Suprapubic skin (tissue), 3 donors: ENCODE data around the gene TRAF3.

Experiments used
- EP300 ChIP-seq: sonication (generic); formaldehyde crosslinking; IDR thresholded peaks from one replicate; pipeline ENCODE4 v1.6.1; 2017; ENCODE audit warnings: antibody characterized with exemption
- POLR2A ChIP-seq, 2 donors: fragments of 450-650 bp; IDR thresholded peaks; one replicate each; pipeline ENCODE4 v1.6.1; 2017; ENCODE audit warnings: antibody characterized with exemption in 2 of 2, mild to moderate bottlenecking in 2 of 2, moderate library complexity in 2 of 2
- TF ChIP-seq, protein P1 (sequence below), 2 donors: fragments of 200-600 bp in 1 of 2; fragments of 450-650 bp in 1 of 2; sonication (generic) in 1 of 2; IDR thresholded peaks; one replicate each; pipeline ENCODE4 v1.5.1; 2016 to 2019; ENCODE audit warnings: antibody characterized with exemption in 2 of 2, mild to moderate bottlenecking in 1 of 2, moderate library complexity in 1 of 2

DNA sequence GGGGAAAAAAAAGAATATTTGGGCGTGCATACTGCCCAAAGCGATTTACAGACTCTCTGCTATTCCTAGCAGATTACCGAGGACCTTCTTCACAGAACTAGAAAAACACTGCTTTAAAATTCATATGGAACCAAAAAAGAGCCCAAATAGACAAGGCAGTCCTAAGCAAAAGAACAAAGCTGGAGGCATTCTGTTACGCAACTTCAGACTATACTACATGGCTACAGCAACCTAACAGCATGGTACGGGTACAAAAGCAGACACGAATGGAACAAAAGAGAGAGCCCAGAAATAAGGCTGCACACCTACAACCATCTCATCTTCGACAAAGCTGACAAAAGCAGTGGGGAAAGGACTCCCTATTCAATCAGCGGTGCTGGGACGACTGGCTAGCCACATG lies 56.7 kb downstream of the TRAF3 start:
- TF ChIP-seq, protein P1, sequence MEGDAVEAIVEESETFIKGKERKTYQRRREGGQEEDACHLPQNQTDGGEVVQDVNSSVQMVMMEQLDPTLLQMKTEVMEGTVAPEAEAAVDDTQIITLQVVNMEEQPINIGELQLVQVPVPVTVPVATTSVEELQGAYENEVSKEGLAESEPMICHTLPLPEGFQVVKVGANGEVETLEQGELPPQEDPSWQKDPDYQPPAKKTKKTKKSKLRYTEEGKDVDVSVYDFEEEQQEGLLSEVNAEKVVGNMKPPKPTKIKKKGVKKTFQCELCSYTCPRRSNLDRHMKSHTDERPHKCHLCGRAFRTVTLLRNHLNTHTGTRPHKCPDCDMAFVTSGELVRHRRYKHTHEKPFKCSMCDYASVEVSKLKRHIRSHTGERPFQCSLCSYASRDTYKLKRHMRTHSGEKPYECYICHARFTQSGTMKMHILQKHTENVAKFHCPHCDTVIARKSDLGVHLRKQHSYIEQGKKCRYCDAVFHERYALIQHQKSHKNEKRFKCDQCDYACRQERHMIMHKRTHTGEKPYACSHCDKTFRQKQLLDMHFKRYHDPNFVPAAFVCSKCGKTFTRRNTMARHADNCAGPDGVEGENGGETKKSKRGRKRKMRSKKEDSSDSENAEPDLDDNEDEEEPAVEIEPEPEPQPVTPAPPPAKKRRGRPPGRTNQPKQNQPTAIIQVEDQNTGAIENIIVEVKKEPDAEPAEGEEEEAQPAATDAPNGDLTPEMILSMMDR (IDR thresholded peaks at IDR 0.05) = no peak
- no peak for TF ChIP-seq POLR2A (IDR thresholded peaks at IDR 0.05)
- no peak for TF ChIP-seq EP300
